SH-SY5Y (cell line): ENCODE results near the gene SDR42E1.

Experiments used
- GATA2 ChIP-seq: IDR thresholded peaks from 2 replicates; pipeline ENCODE4 v1.6.1; 2011; ENCODE audit warnings: mild to moderate bottlenecking, low read depth, low read length
- GATA3 ChIP-seq: IDR thresholded peaks from 2 replicates; pipeline ENCODE4 v1.6.1; 2011; ENCODE audit warnings: low read depth, mild to moderate bottlenecking, low read length, moderate library complexity

DNA sequence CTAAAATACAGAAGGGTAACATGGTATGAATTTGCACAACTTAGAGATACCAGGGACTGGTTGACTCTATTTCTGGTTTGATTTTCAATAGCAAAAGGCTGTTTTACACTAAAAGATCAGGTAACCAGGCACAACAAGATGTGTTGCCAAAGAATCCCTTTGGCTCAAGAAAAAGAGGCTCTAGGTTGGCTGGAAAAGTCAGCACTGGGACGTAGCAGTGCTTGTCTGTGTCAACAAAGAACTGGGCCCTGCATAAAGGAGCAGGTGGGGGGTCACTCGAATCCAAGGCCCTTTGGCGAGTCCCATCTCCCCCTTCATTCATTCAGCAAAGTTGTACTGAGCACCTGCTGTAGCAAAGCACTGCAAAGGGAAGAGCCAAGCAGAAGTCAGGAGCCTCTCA, 18.4 kb downstream of the SDR42E1 start:
- TF ChIP-seq GATA2 (no peak), GATA3 (no peak)
